Tibial artery (tissue), 4 donors: ENCODE measurements around the gene PCK2.

Source experiments
- DNase-seq, 2 donors: peaks; one replicate each; pipeline ENCODE4 v3.0.0-alpha.2; 2019
- H3K27ac ChIP-seq, 2 donors: fragments of 200-600 bp; sonication (generic) in 1 of 2; 1 replicate in 1 of 2; 2 replicates in 1 of 2; pipeline ENCODE4 v1.5.1; 2018 to 2019; ENCODE audit warnings: mild to moderate bottlenecking in 1 of 2
- H3K27me3 ChIP-seq, 2 donors: fragments of 200-600 bp; sonication (generic) in 1 of 2; one replicate each; pipeline versions ENCODE4 v1.5.1 to v1.6.0; 2016 to 2019
- H3K36me3 ChIP-seq, 3 donors: fragments of 200-600 bp; sonication (generic) in 2 of 3; one replicate each; pipeline ENCODE4 v1.5.1; 2016 to 2019; ENCODE audit warnings: mild to moderate bottlenecking in 2 of 3
- H3K4me1 ChIP-seq, 4 donors: fragments of 200-600 bp; sonication (generic) in 2 of 4; 1 replicate in 3 of 4; 2 replicates in 1 of 4; pipeline ENCODE4 v1.5.1; 2016 to 2019
- H3K4me3 ChIP-seq, 2 donors: fragments of 200-600 bp; sonication (generic) in 1 of 2; 1 replicate in 1 of 2; 2 replicates in 1 of 2; pipeline ENCODE4 v1.5.1; 2018 to 2019; ENCODE audit warnings: mild to moderate bottlenecking in 2 of 2
- H3K9me3 ChIP-seq, 3 donors: fragments of 200-600 bp; sonication (generic) in 1 of 3; one replicate each; pipeline ENCODE4 v1.5.1; 2016 to 2019
- intact Hi-C: fragments of 100-400 bp; cut with DNase I; formaldehyde crosslinking; loops from one replicate; pipeline ENCODE4 v1.15.0; 2023; ENCODE audit warnings: low total_unique reads
- TF ChIP-seq, protein P1 (sequence below), 2 experiments: fragments of 200-600 bp in 1 of 2; fragments of 450-650 bp in 1 of 2; IDR thresholded peaks; one replicate each; pipeline ENCODE4 v1.5.1; 2017 to 2019; ENCODE audit warnings: antibody characterized with exemption in 2 of 2, mild to moderate bottlenecking in 1 of 2, moderate library complexity in 1 of 2

The PCK2 gene

DNA sequence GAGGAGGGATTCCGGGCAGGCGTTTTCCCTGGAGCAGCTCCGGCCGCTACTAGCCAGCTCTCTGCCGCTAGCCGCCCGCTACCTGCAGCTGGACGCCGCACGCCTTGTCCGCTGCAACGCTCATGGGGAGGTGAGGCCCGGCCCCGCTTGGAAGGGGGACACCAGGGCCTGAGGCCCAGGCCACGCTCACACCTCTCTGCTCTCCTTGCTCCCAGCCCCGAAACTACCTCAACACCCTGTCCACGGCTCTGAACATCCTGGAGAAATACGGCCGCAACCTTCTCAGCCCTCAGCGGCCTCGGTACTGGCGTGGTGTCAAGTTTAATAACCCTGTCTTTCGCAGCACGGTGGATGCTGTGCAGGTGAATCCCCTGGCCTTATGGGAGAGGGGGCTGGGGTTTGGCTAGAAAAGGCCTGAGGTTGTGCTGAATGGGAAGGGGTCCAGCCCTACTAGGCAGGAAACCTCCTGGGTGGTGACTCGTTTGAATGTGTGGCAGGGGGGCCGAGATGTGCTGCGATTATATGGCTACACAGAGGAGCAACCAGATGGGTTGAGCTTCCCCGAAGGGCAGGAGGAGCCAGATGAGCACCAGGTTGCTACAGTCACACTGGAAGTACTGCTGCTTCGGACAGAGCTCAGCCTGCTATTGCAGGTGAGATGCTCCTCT lies 53.8 kb downstream of the PCK2 start:
- no peaks in the 10 kb centered on the region for H3K27me3 ChIP-seq
- peak overlapping the region; percentile 79 to 92 for H3K4me3 ChIP-seq
- peak in 1 of 2 donors; percentile 33 for DNase-seq
- peaks cover 36 to 44% (median 43%) of the 10 kb centered on the region in 3 donors for H3K36me3 ChIP-seq
- intact Hi-C loops: loop anchor here (5.0 kb wide), 1 partner anchor 39 kb away; the partner anchor contains the start of gene IPO4
- H3K9me3 ChIP-seq: no peaks in the 10 kb centered on the region
- TF ChIP-seq, protein P1, sequence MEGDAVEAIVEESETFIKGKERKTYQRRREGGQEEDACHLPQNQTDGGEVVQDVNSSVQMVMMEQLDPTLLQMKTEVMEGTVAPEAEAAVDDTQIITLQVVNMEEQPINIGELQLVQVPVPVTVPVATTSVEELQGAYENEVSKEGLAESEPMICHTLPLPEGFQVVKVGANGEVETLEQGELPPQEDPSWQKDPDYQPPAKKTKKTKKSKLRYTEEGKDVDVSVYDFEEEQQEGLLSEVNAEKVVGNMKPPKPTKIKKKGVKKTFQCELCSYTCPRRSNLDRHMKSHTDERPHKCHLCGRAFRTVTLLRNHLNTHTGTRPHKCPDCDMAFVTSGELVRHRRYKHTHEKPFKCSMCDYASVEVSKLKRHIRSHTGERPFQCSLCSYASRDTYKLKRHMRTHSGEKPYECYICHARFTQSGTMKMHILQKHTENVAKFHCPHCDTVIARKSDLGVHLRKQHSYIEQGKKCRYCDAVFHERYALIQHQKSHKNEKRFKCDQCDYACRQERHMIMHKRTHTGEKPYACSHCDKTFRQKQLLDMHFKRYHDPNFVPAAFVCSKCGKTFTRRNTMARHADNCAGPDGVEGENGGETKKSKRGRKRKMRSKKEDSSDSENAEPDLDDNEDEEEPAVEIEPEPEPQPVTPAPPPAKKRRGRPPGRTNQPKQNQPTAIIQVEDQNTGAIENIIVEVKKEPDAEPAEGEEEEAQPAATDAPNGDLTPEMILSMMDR (IDR thresholded peaks at IDR 0.05): no peak
- H3K27ac ChIP-seq: peak overlapping the region; percentile 86 to 87
- peaks cover 12 to 31% (median 23%) of the 10 kb centered on the region in 4 donors for H3K4me1 ChIP-seq

DNA sequence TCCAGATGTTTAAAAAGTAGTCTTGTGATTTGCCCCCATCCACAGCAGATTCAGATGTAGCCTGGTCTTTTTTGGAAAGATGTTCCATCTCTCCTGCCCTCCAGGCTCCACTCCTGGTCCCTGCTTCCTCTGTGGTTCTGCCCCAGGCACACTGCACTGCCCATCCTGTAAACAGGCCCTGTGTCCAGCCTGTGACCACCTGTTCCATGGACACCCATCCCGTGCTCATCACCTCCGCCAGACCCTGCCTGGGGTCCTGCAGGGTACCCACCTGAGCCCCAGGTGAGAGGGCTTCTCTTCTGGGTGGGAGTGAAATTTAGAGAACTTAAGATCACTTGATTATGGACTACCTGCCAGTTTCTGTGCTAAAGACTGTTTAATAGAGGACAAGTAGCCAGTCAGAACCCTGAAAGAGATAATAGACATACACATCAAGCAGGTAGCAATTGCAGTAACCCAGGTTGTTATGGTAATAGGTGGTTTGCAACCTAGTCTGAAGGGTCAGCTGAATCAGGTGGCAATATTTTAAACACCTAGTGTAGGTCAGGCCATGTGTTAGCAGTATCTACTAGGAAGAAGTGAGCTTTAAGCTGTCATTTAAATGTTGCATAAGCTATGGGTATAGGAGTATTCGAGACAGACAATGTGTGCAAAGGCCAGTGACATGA lies 55.3 kb downstream of the PCK2 start:
- Histone ChIP-seq H3K27me3 (no peaks in the 10 kb centered on the region), H3K27ac (no peak overlapping the region), H3K4me1 (peaks cover 12 to 31% (median 23%) of the 10 kb centered on the region in 4 donors), H3K4me3 (no peak overlapping the region), H3K36me3 (peaks cover 36 to 58% (median 51%) of the 10 kb centered on the region in 3 donors), H3K9me3 (no peaks in the 10 kb centered on the region)
- DNase-seq: no peak
- intact Hi-C loops: loop anchor here (5.0 kb wide), 1 partner anchor 38 kb away; the partner anchor contains the start of gene IPO4
- TF ChIP-seq, protein P1 (IDR thresholded peaks at IDR 0.05): no peak

DNA sequence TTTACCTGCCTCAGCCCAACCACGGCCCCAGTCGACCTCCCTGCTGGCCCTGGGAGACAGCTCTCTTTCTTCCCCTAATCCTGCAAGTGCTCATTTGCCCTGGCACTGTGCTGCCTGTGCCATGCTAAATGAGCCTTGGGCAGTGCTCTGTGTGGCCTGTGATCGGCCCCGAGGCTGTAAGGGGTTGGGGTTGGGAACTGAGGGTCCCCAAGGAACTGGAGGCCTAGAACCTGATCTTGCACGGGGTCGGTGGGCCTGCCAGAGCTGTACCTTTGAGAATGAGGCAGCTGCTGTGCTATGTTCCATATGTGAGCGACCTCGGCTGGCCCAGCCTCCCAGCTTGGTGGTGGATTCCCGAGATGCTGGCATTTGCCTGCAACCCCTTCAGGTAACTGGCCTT lies 56.0 kb downstream of the PCK2 start:
- DNase-seq: no peak
- Histone ChIP-seq H3K4me1 (peaks cover 12 to 31% (median 22%) of the 10 kb centered on the region in 4 donors), H3K4me3 (no peak overlapping the region), H3K9me3 (no peaks in the 10 kb centered on the region), H3K27me3 (no peaks in the 10 kb centered on the region), H3K36me3 (peaks cover 42 to 64% (median 58%) of the 10 kb centered on the region in 3 donors), H3K27ac (no peak overlapping the region)
- TF ChIP-seq, protein P1 (IDR thresholded peaks at IDR 0.05): no peak
- intact Hi-C loops: loop anchor here (5.0 kb wide), 1 partner anchor 93 kb away; no protein-coding TSS in a partner anchor

DNA sequence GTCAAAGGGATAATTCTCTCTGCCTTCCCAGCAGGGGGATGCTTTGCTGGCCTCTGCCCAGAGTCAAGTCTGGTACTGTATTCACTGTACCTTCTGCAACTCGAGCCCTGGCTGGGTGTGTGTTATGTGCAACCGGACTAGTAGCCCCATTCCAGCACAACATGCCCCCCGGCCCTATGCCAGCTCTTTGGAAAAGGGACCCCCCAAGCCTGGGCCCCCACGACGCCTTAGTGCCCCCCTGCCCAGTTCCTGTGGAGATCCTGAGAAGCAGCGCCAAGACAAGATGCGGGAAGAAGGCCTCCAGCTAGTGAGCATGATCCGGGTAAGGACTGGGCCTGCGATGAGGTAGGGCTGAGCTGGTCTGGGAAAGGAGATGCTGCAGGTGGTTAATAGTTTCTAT lies 56.5 kb downstream of the PCK2 start:
- Histone ChIP-seq H3K36me3 (peaks cover 47 to 69% (median 63%) of the 10 kb centered on the region in 3 donors), H3K27me3 (no peaks in the 10 kb centered on the region), H3K9me3 (no peaks in the 10 kb centered on the region), H3K4me3 (no peak overlapping the region), H3K27ac (no peak overlapping the region), H3K4me1 (peaks cover 12 to 26% (median 19%) of the 10 kb centered on the region in 4 donors)
- TF ChIP-seq, protein P1 (IDR thresholded peaks at IDR 0.05): no peak
- intact Hi-C loops: loop anchor here (5.0 kb wide), 1 partner anchor 93 kb away; no protein-coding TSS in a partner anchor
- DNase-seq: no peak

DNA sequence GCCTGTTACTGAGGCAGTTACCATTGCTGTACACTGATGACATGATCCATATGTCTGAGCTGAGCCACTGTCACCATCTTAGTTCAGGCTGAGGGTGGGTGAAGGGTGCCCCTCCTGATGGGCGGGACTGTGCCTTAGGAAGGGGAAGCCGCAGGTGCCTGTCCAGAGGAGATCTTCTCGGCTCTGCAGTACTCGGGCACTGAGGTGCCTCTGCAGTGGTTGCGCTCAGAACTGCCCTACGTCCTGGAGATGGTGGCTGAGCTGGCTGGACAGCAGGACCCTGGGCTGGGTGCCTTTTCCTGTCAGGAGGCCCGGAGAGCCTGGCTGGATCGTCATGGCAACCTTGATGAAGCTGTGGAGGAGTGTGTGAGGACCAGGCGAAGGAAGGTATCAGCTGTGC lies 56.9 kb downstream of the PCK2 start:
- intact Hi-C loops: loop anchor here (5.0 kb wide), 1 partner anchor 94 kb away; no protein-coding TSS in a partner anchor
- DNase-seq: no peak
- H3K27me3 ChIP-seq: no peaks in the 10 kb centered on the region
- H3K4me3 ChIP-seq: no peak overlapping the region
- H3K27ac ChIP-seq: no peak overlapping the region
- peaks cover 9 to 21% (median 16%) of the 10 kb centered on the region in 4 donors for H3K4me1 ChIP-seq
- H3K36me3 ChIP-seq: peaks cover 51 to 74% (median 67%) of the 10 kb centered on the region in 3 donors
- TF ChIP-seq, protein P1 (IDR thresholded peaks at IDR 0.05): no peak
- H3K9me3 ChIP-seq: no peaks in the 10 kb centered on the region
